GM18858 (cell line): ENCODE results near the gene ZMAT1.
A peak's percentile ranks its signal among the peaks of the same experiment; 100 is the strongest.
"Not testable (repeated sequence)": the region's sequence is repeated elsewhere in the genome, so short reads cannot be mapped to it uniquely, and the experiment has no call there.

ENCODE experiments used
- ATAC-seq: cut with Tn5 transposase; IDR thresholded peaks from one replicate; pipeline ENCODE4 v1.9.1; 2021; ENCODE audit not compliant: unreplicated experiment

Gene ZMAT1

DNA sequence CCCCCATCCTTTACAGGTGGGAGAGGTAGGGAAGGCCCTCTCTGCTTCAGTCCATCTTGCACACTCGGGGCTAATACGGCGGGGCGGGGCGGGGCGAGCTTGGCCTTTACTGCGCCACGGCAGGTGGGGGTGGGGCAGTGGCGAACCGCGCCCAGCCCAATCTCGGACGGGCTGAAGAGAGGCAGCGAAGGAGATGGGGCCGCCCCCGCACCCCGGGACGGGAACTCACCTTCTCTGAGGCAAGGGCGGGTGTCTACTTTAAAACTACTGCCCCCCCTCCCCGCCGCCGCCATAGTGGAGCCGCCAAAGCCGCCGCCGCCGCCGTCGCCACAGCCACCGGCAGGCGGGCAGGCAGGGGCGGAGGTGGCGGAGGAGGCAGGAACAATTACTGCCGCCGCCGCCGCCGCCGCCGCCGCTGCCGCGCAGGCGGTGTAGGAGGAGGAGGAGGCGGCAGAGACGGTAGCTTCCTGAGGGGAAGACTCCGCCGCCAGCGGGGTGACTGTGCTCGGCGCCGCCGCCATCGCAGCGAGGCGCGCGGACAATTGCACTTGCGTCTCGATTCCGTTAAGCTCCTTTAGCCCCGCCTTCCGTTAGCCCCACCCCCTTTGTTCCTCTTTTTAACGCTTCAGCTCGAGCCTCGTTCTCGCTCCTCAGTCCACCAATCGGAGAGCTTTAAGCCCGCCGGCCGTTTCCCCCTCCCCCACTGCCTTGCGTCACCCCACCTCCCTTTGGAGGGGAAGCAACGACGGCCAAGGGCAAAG lies at the start of gene ZMAT1:
Gene ZMAT1 (minus strand): TSS at position 540 of the 761 bp plus-strand sequence. CDS start 19 bp downstream, at position 521.
- peak; percentile 83 for ATAC-seq

DNA sequence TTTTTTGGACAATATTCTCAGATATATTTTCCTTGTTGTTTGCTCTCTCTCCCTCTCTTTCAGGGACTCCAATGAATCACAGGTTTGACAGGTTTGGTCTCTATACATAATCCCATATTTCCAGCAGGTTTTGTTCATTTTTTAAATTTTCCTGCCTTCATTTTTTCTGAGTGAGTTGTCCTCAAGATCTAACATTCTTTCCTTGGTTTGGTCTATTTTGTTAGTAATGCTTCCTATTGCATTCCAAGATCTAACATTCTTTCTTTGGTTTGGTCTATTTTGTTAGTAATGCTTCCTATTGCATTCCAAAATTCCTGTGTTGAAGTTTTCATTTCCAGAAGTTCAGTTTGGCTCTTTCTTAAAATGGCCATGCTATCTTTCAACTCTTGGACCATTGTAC lies 45.3 kb upstream of the ZMAT1 start:
- no peak for ATAC-seq

DNA sequence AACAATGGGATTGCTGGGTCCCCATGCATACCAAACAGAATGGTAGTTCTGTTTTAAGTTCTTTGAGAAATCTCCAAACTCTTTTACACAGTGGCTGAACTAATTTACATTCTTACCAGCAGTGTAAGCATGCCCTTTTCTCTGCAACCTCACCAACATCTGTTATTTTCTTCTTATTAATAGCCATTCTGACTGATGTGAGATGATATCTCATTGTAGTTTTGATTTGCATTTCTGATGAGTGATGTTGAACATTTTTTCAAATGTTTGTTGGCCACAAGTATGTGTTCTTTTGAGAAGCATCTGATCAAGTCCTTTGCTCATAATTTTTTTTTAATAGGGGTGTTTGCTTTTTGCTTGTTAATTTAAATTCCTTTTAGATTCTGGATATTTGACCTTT lies 41.2 kb upstream of the ZMAT1 start:
- no peak for ATAC-seq

DNA sequence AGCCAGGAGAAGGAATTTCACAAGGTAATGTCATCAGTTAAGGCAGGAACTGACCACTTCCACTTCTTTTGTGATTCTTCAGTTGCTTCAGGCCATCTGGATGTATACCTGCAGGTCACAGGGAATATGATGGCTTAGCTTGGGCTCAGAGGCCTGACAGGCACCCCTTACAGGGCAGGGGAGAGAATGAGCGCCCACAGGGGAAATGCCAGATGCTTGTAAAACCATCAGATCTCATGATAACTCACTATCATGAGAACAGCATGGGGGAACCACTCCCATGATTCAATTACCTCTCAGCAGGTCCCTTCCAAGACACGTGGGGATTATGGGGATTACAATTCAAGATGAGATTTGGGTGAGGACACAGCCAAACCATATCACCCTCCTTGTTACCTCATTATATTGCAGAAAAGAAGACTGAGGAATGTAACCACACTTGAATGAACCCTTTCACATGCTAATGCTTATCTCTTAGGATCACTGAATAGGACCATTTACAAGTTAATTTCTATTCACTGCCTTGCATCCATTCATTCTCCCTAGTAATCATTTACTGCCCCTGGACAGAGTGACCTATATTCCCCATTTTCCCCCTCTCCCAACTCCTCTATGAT lies 33.2 kb upstream of the ZMAT1 start:
- not testable (repeated sequence) for ATAC-seq

DNA sequence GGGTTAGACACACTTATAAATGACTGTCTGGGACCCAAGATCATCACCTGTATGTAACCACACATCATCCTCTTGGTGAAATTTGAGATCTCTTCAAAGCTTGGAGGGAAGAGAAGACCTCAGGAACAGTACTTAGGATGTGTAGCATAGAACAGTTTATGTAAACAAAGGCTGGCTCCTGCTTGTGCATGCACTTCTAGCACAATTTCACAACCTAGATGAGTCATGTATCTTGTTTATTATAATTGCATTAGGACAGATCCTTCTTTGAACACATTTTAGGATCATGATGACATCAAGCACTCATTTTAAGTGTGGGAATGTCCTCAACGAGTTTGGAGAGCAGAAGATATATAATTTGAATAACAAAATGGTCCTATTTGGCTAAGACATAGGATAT lies 26.3 kb upstream of the ZMAT1 start:
- ATAC-seq, result no peak

DNA sequence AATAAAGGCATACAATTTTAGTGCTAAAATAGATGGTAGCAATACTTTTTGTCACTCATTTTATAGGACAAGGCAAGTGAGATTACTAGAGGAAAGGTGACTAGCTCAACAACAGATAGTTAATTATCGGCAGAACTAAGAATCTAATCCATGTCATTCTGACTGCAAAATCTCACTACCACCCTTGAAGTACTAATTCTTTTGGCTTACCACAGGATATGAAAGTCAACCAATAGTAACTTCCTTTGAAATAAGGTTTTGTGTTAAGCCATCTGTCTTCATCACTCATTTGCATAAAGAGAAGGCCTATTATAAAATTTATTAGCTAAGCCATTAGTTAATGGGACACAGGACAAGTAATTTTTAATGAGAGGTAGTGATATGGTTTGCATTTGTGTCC lies 25.3 kb upstream of the ZMAT1 start:
- ATAC-seq, result peak; percentile 37

DNA sequence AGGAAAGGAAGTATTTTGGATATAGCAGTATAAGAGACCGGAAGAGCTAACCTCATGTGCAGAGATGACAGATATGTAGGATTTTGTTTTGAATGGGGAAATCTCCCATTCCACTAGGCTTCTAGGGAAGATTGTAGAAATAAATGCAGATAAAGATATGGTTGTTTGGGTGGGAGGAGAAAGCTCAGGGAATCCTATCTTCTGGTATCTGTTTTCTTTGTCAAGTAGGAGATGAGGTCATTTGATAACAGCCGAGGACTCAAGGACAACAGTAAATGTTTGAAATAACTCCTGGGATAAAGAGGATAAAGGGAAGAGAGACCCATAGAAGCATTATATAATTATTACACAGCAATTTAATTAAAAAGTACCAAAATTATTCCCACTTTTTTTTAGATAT lies 24.7 kb upstream of the ZMAT1 start:
- ATAC-seq, result no peak

DNA sequence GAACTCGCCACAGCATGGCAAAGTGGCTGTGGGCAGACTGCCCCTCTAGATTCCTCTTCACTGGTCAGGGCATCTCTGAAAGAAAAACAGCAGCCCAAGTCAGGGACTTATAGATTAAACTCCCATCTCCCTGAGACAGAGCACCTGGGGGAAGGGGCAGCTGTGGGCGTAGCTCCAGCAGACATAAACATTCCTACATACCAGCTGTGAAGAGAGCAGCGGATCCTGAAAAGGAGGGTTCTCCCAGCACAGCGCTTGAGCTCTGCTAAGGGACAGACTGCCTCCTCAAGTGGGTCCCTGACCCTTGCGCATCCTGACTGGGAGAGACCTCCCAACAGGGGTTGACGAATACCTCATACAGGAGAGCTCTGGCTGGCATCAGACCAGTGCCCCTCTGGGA lies 18.8 kb upstream of the ZMAT1 start:
- no peak for ATAC-seq

DNA sequence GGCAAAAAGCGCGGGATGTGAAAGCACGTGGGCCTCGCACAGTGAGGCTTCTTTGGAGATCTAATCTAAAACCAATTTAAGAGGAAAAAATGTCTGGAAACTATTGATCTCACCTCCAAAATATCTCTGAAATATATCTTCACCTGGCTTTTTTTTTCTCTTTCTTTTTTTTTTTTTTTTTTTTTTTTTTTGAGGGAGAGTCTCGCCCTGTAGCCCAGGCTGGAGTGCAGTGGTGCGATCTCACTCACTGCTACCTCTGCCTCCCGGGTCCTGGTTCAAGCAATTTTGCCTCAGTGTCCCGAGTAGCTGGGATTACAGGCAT lies 383 bp upstream of the ZMAT1 start:
- ATAC-seq, result no peak

DNA sequence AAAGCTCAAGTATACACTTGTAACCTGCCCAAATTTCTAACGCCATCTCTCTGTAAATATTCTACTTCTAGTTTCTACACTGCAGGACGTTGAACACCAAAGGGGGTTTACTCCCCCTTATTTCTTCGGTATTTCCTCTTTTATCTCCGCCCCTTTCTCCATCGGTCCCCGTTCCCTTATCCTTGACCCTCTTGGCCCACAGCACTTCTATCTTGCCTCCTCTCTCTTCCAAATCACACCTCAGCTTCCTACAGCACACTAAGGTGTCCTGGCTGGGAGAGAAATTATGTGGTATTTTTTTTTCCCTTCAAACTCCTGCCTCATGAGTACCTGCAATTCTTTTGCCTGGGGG lies 715 bp downstream of the ZMAT1 start:
- peak; percentile 3 for ATAC-seq

DNA sequence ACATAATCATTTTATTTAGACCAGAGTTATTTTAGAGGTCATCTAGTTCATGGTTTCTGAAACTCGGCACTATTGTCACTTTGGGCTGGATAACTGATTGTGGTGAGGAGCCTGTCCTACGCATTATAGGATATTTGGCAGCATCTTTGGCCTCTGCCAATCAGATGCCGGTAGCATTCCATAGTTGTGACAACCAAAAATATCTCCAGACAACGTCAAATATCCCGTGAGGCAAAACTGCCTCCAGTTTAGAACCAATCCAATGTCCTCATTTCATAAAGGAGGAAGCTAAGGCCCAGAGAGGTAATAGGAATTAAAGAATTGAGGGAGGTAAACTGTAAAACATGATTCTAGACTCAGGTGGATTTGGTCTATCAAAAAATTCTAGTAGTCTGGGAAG lies 6.1 kb downstream of the ZMAT1 start:
- no peak for ATAC-seq

DNA sequence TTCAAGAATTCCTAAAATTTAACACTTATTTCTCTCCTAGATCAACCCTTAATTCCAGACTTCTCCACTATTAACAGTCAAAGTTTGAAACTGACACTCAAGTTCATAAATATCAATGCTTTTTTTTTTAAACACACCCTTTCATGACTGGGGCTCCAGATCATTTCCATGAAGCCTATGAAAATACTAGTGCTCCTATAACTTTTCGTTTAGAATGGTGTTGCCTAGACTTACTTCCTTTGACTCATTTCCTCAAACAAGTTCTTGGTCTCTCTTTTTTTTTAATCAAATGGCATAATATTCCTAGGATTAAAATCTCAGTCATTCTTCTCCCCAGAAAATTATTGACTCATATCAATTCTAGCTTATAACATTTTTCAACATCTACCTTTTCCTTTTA lies 13.1 kb downstream of the ZMAT1 start:
- ATAC-seq, result no peak

DNA sequence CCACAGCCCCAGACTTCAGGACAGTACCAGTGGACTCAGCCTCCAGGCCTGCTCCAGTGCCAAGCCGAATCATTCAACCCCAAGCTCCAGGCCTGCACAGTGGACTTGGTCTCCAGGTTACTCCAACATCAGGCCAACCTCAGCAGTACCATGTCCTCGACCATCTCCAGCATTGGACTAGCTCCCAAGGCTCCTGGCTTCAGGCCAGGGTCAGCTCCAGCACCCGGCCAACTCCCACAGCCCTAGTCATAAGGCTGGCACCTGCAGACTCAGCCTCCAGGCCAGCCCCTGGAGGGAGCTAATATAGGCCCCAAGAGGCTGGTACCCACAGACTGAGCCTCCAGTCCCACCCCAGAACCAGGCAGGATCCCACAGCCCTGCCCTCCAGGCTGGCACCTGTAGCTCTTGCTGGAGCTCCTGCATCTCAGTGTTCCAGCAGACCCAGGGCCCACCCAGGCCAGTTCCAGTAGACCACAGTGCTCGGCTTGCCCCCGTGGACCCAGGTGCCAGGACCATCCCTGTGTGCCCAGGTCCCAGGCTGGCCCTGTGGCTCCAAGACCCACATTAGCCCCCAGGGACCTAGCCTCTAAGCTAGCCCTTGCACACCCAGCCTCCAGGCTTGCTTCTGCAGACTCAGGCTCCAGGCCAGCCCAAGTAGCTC lies 25.6 kb downstream of the ZMAT1 start:
- ATAC-seq, result no peak

DNA sequence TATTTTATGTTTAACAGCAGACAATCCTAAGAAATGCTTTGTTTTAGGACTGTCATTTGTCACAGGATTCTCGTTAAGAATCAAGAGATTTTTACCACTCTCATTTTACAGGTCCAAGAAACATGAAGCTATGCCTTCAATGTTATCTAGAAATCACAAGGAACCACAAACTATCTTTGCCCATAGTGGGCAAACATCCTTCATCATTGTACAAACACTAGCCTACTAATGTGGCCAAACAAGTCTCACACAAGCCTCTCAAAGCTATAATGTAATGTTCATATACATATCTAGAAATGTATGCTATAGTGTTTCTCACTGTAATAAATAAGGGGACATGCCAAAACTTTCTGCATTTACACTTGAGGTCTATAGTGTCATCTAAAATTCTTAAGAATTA lies 26.8 kb downstream of the ZMAT1 start:
- no peak for ATAC-seq
